Left lung (tissue), 10 donors: Measurements from ENCODE around the gene TOLLIP. TPM values are rescaled to one million over a fixed set of nuclear protein-coding genes. Genes with fewer than 3 reads are reported as not detected.

ENCODE experiments used
- ATAC-seq: fragments of 200-7000 bp; cut with Tn5 transposase; one replicate; pipeline ENCODE4 v1.9.1; 2020; ENCODE audit warnings: moderate library complexity
- DNase-seq, 4 donors: peaks; one replicate each; pipeline ENCODE4 v3.0.0-alpha.2; 2013 to 2020
- H3K27ac ChIP-seq, 2 donors: fragments of 200-600 bp; sonication (generic) in 1 of 2; one replicate each; pipeline versions ENCODE4 v1.5.0 to v1.8.0; 2020 to 2021
- H3K27me3 ChIP-seq, 2 donors: fragments of 200-600 bp; sonication (generic) in 1 of 2; one replicate each; pipeline versions ENCODE4 v1.5.0 to v1.8.0; 2020 to 2021
- H3K36me3 ChIP-seq, 2 donors: fragments of 200-600 bp; sonication (generic) in 1 of 2; one replicate each; pipeline versions ENCODE4 v1.5.0 to v1.8.0; 2020 to 2021
- H3K4me1 ChIP-seq, 2 donors: fragments of 200-600 bp; one replicate each; pipeline ENCODE4 v1.8.0; 2021
- H3K4me3 ChIP-seq, 2 donors: fragments of 200-600 bp; sonication (generic) in 1 of 2; one replicate each; pipeline versions ENCODE4 v1.5.0 to v1.8.0; 2020 to 2021; ENCODE audit warnings: mild to moderate bottlenecking in 1 of 2
- H3K9me3 ChIP-seq, 2 donors: fragments of 200-600 bp; sonication (generic) in 1 of 2; one replicate each; pipeline versions ENCODE4 v1.5.0 to v1.8.0; 2020 to 2021
- intact Hi-C, 2 donors: fragments of 100-400 bp; cut with DNase I; formaldehyde crosslinking; loops; one replicate each; pipeline versions ENCODE4 v1.11.2 to v1.14.2; 2022
- polyA plus RNA-seq, 6 donors: library from polyadenylated mRNA; unstranded; fragments of 120-200 nt; gene quantifications; one replicate each; pipeline ENCODE4 v1.2.1, GENCODE V29; 2013; ENCODE audit not compliant: insufficient read length in 6 of 6
- total RNA-seq, 2 donors: library from RNA; stranded (reverse); fragmentation: NEBNext Ultra II Directional; extraction: Animal tissue kit (Norgen Biotek cat#: 25700); gene quantifications; one replicate each; pipeline ENCODE4 v1.2.1, GENCODE V29; 2021
- TF ChIP-seq, protein P1 (sequence below), 2 donors: fragments of 200-600 bp; sonication (generic) in 1 of 2; IDR thresholded peaks; one replicate each; pipeline versions ENCODE4 v1.5.0 to v1.8.0; 2021; ENCODE audit warnings: antibody characterized with exemption in 2 of 2
- donor health status: DM: no; HTN: yes; CAD: no.
- donor health status: DM: no; HTN: no; CAD: no.

Gene TOLLIP
- total and polyA plus RNA-seq, 8 donors: 22.4 to 63.5 (median 27.2) TPM

DNA sequence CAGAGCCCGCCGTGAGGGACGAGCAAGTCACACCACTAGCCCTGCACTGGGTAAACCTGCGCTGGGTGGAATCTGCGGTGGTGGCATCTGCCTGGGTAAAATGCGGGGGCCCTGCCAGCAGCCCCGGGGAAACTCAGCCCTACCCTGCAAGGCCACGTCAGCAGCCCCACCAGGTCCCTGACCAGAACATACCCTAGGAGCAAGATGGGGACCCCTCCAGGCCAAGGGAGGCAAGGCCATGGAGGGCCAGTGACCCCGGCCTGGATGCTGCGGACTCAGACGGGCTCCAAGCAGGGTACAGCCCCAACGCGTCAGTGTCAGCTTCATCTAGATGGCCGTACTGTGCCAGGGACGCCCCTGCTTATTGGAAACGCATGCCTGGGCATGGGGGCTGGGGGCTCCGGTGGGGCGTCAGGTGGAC, 26.3 kb downstream of the TOLLIP start:
- no peak overlapping the region for H3K27ac ChIP-seq
- TF ChIP-seq, protein P1, sequence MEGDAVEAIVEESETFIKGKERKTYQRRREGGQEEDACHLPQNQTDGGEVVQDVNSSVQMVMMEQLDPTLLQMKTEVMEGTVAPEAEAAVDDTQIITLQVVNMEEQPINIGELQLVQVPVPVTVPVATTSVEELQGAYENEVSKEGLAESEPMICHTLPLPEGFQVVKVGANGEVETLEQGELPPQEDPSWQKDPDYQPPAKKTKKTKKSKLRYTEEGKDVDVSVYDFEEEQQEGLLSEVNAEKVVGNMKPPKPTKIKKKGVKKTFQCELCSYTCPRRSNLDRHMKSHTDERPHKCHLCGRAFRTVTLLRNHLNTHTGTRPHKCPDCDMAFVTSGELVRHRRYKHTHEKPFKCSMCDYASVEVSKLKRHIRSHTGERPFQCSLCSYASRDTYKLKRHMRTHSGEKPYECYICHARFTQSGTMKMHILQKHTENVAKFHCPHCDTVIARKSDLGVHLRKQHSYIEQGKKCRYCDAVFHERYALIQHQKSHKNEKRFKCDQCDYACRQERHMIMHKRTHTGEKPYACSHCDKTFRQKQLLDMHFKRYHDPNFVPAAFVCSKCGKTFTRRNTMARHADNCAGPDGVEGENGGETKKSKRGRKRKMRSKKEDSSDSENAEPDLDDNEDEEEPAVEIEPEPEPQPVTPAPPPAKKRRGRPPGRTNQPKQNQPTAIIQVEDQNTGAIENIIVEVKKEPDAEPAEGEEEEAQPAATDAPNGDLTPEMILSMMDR (IDR thresholded peaks at IDR 0.05): no peak
- H3K4me1 ChIP-seq: no peaks in the 10 kb centered on the region
- peaks cover 0 to 95% of the 10 kb centered on the region in 2 donors for H3K36me3 ChIP-seq
- ATAC-seq (no peak), DNase-seq (peak in 1 of 4 donors; percentile 67)
- H3K4me3 ChIP-seq: no peak overlapping the region
- intact Hi-C loops: no loop called here
- no peaks in the 10 kb centered on the region for H3K9me3 ChIP-seq
- no peaks in the 10 kb centered on the region for H3K27me3 ChIP-seq

DNA sequence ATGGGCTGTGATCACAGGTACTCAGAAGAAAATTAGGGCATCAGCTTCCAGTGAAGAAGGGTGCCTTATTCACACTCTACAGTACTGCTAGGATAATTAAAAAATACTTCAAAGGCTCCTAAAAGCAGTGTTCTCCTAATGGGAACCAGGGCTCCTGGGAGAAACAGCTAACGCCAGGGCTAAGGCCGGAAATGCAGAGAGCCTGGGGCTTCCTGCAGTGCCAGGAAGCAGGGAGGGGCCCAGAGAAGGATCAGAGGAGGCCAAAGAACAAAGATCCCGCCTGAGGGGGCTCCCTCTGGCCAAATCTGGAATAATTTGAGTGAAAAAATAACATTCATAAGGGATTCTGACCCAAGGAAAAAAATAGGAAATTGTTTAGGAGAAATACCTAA, 27.5 kb downstream of the TOLLIP start:
- no peak for ATAC-seq
- Histone ChIP-seq H3K36me3 (peaks cover 0 to 100% of the 10 kb centered on the region in 2 donors), H3K27ac (peak overlapping the region in 1 of 2 donors; percentile 26)

DNA sequence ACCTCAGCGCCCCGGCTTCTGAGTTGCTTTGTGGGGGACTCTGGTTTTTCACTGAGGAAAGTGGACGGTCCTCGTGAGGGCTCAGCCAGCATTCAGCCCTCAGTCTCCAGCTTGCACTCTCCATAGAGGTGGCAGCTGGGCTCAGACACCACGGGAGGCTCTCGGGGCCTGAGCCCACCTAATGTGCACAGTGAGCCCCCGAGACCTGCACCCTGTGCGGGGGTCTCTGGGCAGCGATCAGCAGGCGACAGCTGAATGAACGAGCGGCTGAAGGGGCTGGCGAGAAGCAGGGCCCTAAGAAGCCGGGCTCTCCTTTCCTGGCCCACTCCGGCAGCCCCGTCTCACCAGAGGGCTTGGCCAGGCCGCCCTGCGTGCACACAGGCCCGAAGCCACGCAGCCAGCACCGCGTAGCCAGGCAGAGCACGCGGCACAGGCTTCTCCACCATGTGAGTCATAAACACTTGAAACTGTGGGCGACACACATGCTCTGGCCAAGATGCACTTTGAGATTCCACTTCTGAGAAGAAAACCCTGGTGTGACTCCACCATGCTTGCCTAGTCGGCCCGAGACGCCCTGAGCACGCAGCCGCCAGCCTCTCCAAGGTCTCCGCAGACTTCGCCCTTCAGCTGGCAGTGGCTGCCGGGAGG, 28.0 kb downstream of the TOLLIP start:
- Histone ChIP-seq H3K9me3 (no peaks in the 10 kb centered on the region), H3K4me3 (no peak overlapping the region), H3K4me1 (no peaks in the 10 kb centered on the region), H3K27me3 (no peaks in the 10 kb centered on the region), H3K27ac (peak overlapping the region in 1 of 2 donors; percentile 26), H3K36me3 (peaks cover 0 to 100% of the 10 kb centered on the region in 2 donors)
- TF ChIP-seq, protein P1 (IDR thresholded peaks at IDR 0.05): no peak
- ATAC-seq (peak; percentile 26), DNase-seq (peak in 1 of 4 donors; percentile 68)
- intact Hi-C loops: no loop called here

More for the DNA sequence above, 27.5 kb downstream of the TOLLIP start:
- no peak for DNase-seq
- H3K4me1 ChIP-seq: no peaks in the 10 kb centered on the region
- H3K9me3 ChIP-seq: no peaks in the 10 kb centered on the region
- TF ChIP-seq, protein P1 (IDR thresholded peaks at IDR 0.05): no peak
- H3K27me3 ChIP-seq: no peaks in the 10 kb centered on the region
- no peak overlapping the region for H3K4me3 ChIP-seq
- intact Hi-C loops: no loop called here

DNA sequence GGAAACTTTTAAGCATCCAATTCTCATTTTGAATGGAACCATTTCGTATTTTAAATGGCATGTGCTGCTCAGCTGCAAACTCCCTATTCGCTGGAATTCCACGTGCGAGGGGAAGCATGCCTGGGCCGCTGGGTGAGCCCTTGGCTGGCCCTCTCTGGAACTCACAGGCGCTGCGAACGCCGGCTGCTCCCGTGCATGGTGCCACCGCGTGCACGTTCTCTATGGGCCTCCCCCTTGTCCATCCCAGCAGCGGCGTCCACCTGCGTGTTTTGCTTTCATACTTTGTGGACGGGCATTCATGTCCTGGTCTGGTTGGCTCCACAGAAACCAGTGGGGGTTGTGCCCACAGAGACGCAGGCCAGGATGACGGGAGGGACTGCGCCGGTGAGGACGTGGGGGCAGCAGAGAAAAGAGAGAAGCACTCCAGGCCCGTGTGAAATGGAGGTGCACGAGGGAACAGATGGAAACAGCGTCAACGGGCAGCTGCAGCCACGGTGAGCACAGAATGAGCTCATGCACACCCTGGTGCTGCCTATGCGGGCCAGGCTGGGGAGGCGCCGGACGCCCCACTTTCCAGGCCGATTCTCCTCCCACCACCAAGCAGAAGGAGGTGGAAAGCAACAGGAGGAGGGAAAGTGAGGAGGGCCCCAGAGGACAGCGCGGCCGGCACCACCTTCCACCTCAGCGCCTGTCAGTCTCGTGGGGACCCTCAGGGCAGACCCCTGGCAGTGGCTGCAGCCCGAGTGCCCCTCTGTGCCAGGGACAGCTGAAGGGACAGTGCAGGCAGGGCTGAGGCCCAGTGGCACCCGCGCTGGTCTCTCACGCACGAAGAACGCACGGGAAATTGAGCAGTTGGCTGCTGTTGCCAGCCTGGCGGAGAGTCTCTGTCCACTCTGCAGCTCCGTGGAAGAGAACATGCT, 29.1 kb downstream of the TOLLIP start:
- DNase-seq (peak in 1 of 4 donors; percentile 64), ATAC-seq (no peak)
- peaks cover 0 to 100% of the 10 kb centered on the region in 2 donors for H3K36me3 ChIP-seq
- TF ChIP-seq, protein P1 (IDR thresholded peaks at IDR 0.05): no peak
- H3K4me1 ChIP-seq: no peaks in the 10 kb centered on the region
- intact Hi-C loops: no loop called here
- no peak overlapping the region for H3K27ac ChIP-seq
- H3K9me3 ChIP-seq: no peaks in the 10 kb centered on the region
- H3K4me3 ChIP-seq: no peak overlapping the region
- H3K27me3 ChIP-seq: no peaks in the 10 kb centered on the region

DNA sequence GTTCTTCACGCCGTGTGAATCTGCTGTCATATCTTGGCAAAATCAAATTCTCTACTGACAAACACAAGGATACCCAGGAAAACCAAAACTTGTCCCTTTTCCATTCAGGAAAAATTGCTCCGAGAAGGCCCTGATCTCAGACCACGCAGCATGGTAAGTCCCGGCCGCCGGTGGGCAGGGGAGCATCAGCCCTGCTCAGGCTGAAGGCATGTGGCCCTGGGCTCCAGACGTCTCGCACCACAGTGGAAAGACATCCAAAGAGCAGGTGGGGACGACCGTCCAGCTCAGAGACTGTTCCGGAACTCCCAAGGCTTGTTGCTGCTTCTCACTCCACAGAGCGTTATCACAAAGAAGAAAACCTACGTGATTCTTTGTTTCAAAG, 29.8 kb downstream of the TOLLIP start:
- H3K4me1 ChIP-seq: no peaks in the 10 kb centered on the region
- H3K27ac ChIP-seq: no peak overlapping the region
- intact Hi-C loops: no loop called here
- no peaks in the 10 kb centered on the region for H3K27me3 ChIP-seq
- H3K36me3 ChIP-seq: peaks cover 0 to 100% of the 10 kb centered on the region in 2 donors
- no peaks in the 10 kb centered on the region for H3K9me3 ChIP-seq
- DNase-seq (peak in 1 of 4 donors; percentile 57), ATAC-seq (no peak)
- no peak overlapping the region for H3K4me3 ChIP-seq
- TF ChIP-seq, protein P1 (IDR thresholded peaks at IDR 0.05): no peak
